HEK293 (cell line): ENCODE results near the gene MRPL36.

ENCODE experiments used
- CTCF ChIP-seq: fragments of 450-650 bp; formaldehyde crosslinking; IDR thresholded peaks from 2 replicates; pipeline ENCODE4 v1.5.1; 2016; ENCODE audit warnings: missing biosample characterization, missing genetic modification characterization
- ZBTB44 ChIP-seq: fragments of 450-650 bp; IDR thresholded peaks from 2 replicates; pipeline ENCODE4 v1.5.1; 2018; ENCODE audit warnings: missing biosample characterization, mild to moderate bottlenecking, missing genetic modification characterization
- ZNF19 ChIP-seq: fragments of 450-650 bp; formaldehyde crosslinking; IDR thresholded peaks from 2 replicates; pipeline ENCODE4; 2016; ENCODE audit warnings: missing biosample characterization, missing genetic modification characterization, low read depth
- ZNF239 ChIP-seq: fragments of 450-650 bp; formaldehyde crosslinking; IDR thresholded peaks from 2 replicates; pipeline ENCODE4 v1.5.1; 2016; ENCODE audit warnings: missing biosample characterization, missing genetic modification characterization
- ZNF366 ChIP-seq: fragments of 450-650 bp; formaldehyde crosslinking; conservative IDR thresholded peaks from 2 replicates; pipeline ENCODE4 v1.5.1; 2016; ENCODE audit warnings: missing biosample characterization, missing genetic modification characterization
- ZNF639 ChIP-seq: fragments of 450-650 bp; formaldehyde crosslinking; IDR thresholded peaks from 2 replicates; pipeline ENCODE4 v1.5.1; 2016; ENCODE audit warnings: missing biosample characterization, missing genetic modification characterization
- ZNF692 ChIP-seq: fragments of 450-650 bp; formaldehyde crosslinking; IDR thresholded peaks from 2 replicates; pipeline ENCODE4 v1.5.1; 2016; ENCODE audit warnings: missing biosample characterization, missing genetic modification characterization
- ZNF704 ChIP-seq: fragments of 450-650 bp; formaldehyde crosslinking; IDR thresholded peaks from 2 replicates; pipeline ENCODE4 v1.5.1; 2016; ENCODE audit warnings: missing biosample characterization, missing genetic modification characterization
- ZNF707 ChIP-seq: fragments of 450-650 bp; formaldehyde crosslinking; IDR thresholded peaks from 2 replicates; pipeline ENCODE4 v1.5.1; 2016; ENCODE audit warnings: missing biosample characterization, missing genetic modification characterization

- no peak for TF ChIP-seq ZNF19
- no peak for TF ChIP-seq CTCF (tag by site-specific recombination)
- TF ChIP-seq ZNF707 (tag by site-specific recombination) = no peak
- no peak for TF ChIP-seq ZNF639
- TF ChIP-seq ZNF692 = no peak
- no peak for TF ChIP-seq ZNF366
- TF ChIP-seq ZNF239 (tag by site-specific recombination) = no peak
- no peak for TF ChIP-seq ZNF704 (tag by site-specific recombination)
- no peak for TF ChIP-seq ZBTB44 (tag by site-specific recombination)
Observed at GRCh38 chr5:1762121-1762882, 37.3 kb downstream of the MRPL36 start.
